ENCODE measurements around the gene ERN1. TPM values are rescaled to one million over a fixed set of nuclear protein-coding genes. Genes with fewer than 3 reads are reported as not detected.

ERN1 gene
- total RNA-seq, 1 experiment from 2014 or later: 27.5 TPM

DNA sequence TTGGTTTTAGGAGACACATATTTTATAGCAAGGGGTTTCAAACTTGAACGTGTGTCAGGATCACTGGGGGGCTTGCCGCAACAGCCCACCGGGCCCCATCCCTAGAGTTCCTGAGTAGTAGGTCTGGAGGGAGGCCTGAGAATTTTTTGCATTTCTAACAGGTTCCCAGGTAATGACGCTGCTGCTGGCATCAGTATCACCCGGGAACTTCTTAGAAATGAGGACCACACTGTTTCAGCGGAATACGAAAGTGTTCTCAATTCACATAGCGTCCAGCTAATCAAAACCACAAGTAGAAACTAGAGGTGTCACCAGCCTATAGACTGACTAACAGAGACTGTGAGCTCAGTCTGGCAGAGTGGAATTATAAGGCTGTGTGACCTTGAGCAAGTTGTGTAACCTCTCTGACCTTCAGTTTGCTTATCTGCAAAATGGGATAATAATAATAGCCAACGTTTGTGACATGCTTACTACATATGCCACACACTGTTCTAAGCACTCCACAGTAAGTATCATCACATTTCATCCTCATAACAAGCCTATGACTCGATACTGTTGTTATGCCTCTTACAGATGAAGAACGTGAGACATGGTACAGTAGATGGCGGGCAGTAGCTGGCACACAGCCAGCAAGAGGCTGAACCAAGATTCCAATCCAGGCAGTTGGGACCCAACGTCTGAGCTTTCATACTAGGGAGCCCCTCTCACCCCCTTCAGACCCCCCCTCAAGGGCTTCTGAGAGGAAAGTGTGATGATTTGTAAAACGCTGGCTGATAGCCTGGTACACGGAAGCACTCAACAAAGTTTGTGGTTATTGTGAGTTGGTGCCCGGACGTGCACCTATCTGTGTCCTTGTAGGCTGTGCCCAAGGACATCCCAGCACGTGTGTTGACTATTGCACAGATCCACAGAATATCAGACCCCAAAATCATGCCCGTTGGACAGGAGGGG is 104.9 kb downstream of the ERN1 start:
- DNase-seq: no peak
- no peak overlapping the region for H3K27ac Mint-ChIP-seq (ENCODE audit: unreplicated experiment)

DNA sequence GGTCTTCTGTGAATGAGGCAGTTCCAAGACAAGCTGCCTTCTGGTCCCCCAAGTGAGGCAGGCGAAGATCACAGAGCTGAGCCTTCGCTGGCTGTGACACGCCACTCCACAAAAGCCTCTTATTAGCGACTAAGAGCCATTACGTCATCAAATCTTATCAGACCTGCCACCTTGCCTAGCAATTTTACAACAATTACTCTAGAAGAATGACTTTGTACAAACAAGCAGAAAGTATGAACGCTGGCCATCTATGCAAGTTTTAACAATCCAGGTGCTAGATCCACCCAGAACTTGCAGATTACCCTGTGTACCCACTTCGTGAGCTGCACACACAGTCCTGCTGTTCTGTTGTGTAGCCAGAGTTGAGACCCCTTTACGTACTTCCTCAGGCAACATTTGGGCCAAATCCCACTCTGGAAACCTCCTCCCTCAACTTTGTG is 105.7 kb downstream of the ERN1 start:
- intact Hi-C loops (cut with micrococcal nuclease; ENCODE audit: unreplicated experiment): no loop called here
- TF ChIP-seq, protein P1, sequence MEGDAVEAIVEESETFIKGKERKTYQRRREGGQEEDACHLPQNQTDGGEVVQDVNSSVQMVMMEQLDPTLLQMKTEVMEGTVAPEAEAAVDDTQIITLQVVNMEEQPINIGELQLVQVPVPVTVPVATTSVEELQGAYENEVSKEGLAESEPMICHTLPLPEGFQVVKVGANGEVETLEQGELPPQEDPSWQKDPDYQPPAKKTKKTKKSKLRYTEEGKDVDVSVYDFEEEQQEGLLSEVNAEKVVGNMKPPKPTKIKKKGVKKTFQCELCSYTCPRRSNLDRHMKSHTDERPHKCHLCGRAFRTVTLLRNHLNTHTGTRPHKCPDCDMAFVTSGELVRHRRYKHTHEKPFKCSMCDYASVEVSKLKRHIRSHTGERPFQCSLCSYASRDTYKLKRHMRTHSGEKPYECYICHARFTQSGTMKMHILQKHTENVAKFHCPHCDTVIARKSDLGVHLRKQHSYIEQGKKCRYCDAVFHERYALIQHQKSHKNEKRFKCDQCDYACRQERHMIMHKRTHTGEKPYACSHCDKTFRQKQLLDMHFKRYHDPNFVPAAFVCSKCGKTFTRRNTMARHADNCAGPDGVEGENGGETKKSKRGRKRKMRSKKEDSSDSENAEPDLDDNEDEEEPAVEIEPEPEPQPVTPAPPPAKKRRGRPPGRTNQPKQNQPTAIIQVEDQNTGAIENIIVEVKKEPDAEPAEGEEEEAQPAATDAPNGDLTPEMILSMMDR (IDR thresholded peaks at IDR 0.05; ENCODE audit: insufficient read depth in 1 of 2, low read depth in 1 of 2, low read length in 1 of 2, severe bottlenecking in 1 of 2, unreplicated experiment in 1 of 2): no peak
- CTCF ChIA-PET: interaction anchor here (1.0 to 9.1 kb wide), 2 partner anchors 72 to 110 kb away, joined by 8 to 277 read pairs; no protein-coding TSS in a partner anchor

More for the DNA sequence above, 104.9 kb downstream of the ERN1 start:
- Histone ChIP-seq H3K27me3 (replicated peaks; ENCODE audit: control insufficient read depth, insufficient read depth, low read length) (no peaks in the 10 kb centered on the region), H3K9me3 (no peaks in the 10 kb centered on the region), H3K36me3 (ENCODE audit: control insufficient read depth, insufficient read depth, low read length) (no peaks in the 10 kb centered on the region), H3K4me3 (ENCODE audit: low read depth, low read length) (no peak overlapping the region), H3K4me1 (no peaks in the 10 kb centered on the region)
- TF ChIP-seq, protein P1 (IDR thresholded peaks at IDR 0.05; ENCODE audit: insufficient read depth in 1 of 2, low read depth in 1 of 2, low read length in 1 of 2, severe bottlenecking in 1 of 2, unreplicated experiment in 1 of 2): no peak
- Mint-ChIP-seq H3K36me3 (ENCODE audit: insufficient read depth, unreplicated experiment) (peaks cover 11% of the 10 kb centered on the region), H3K4me3 (ENCODE audit: unreplicated experiment) (no peak overlapping the region), H3K9me3 (ENCODE audit: unreplicated experiment) (no peaks in the 10 kb centered on the region), H3K27me3 (ENCODE audit: insufficient read depth, unreplicated experiment) (no peaks in the 10 kb centered on the region), H3K4me1 (ENCODE audit: low read depth, unreplicated experiment) (peaks cover 16% of the 10 kb centered on the region)
- POLR2A ChIA-PET: no interaction called here
- intact Hi-C loops (cut with micrococcal nuclease; ENCODE audit: unreplicated experiment): loop anchor here (1.0 kb wide), 1 partner anchor 106 kb away; no protein-coding TSS in a partner anchor
- CTCF ChIA-PET: interaction anchor here (0.6 to 9.1 kb wide), 14 partner anchors 39 to 277 kb away, joined by 3 to 277 read pairs (median 4); partner anchors contain the start of genes ERN1 and GH1
- no TSS peak for BruUV-seq (replicated peaks)

DNA sequence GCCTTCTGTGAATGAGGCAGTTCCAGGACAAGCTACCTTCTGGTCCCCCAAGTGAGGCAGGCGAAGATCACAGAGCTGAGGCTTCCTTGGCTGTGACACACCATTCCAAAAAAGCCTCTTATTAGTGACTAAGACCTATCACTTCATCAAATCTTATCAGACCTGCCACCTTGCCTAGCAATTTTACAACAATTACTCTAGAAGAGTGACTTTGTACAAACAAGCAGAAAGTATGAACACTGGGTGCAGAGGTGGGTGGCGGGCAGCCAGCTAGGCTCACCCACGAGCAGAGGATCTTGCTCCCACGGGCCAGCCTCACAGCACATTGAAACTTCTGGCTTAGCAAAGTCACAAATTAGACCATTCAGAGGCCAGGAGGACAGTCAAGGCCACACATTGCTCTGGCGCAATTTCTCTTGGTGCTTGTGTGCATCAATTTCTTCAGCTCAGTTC is 107.3 kb downstream of the ERN1 start:
- Histone ChIP-seq H3K27me3 (replicated peaks; ENCODE audit: control insufficient read depth, insufficient read depth, low read length) (no peaks in the 10 kb centered on the region), H3K36me3 (ENCODE audit: control insufficient read depth, insufficient read depth, low read length) (no peaks in the 10 kb centered on the region), H3K9me3 (no peaks in the 10 kb centered on the region), H3K4me1 (no peaks in the 10 kb centered on the region), H3K4me3 (ENCODE audit: low read depth, low read length) (no peak overlapping the region)
- Mint-ChIP-seq H3K4me1 (ENCODE audit: low read depth, unreplicated experiment) (peaks cover 16% of the 10 kb centered on the region), H3K4me3 (ENCODE audit: unreplicated experiment) (no peak overlapping the region), H3K9me3 (ENCODE audit: unreplicated experiment) (no peaks in the 10 kb centered on the region), H3K36me3 (ENCODE audit: insufficient read depth, unreplicated experiment) (peaks cover 11% of the 10 kb centered on the region), H3K27ac (ENCODE audit: unreplicated experiment) (no peak overlapping the region), H3K27me3 (ENCODE audit: insufficient read depth, unreplicated experiment) (no peaks in the 10 kb centered on the region)
- peak in 1 of 2 experiments; percentile 10 for DNase-seq
- intact Hi-C loops (cut with micrococcal nuclease; ENCODE audit: unreplicated experiment): no loop called here
- no TSS peak for BruUV-seq (replicated peaks)
- ChIA-PET CTCF (interaction anchor here (0.7 kb wide), 1 partner anchor 123 kb away, joined by 3 read pairs; no protein-coding TSS in a partner anchor), POLR2A (no interaction called here)
- TF ChIP-seq, protein P1 (IDR thresholded peaks at IDR 0.05; ENCODE audit: insufficient read depth in 1 of 2, low read depth in 1 of 2, low read length in 1 of 2, severe bottlenecking in 1 of 2, unreplicated experiment in 1 of 2): no peak

More for the DNA sequence above, 105.7 kb downstream of the ERN1 start:
- no peaks in the 10 kb centered on the region for H3K9me3 ChIP-seq
- Mint-ChIP-seq H3K36me3 (ENCODE audit: insufficient read depth, unreplicated experiment) (peaks cover 11% of the 10 kb centered on the region), H3K9me3 (ENCODE audit: unreplicated experiment) (no peaks in the 10 kb centered on the region), H3K27ac (ENCODE audit: unreplicated experiment) (no peak overlapping the region), H3K4me1 (ENCODE audit: low read depth, unreplicated experiment) (peaks cover 16% of the 10 kb centered on the region), H3K27me3 (ENCODE audit: insufficient read depth, unreplicated experiment) (no peaks in the 10 kb centered on the region), H3K4me3 (ENCODE audit: unreplicated experiment) (no peak overlapping the region)
- POLR2A ChIA-PET: no interaction called here
- H3K27me3 ChIP-seq (replicated peaks; ENCODE audit: control insufficient read depth, insufficient read depth, low read length): no peaks in the 10 kb centered on the region
- DNase-seq: no peak
- no peak overlapping the region for H3K4me3 ChIP-seq (ENCODE audit: low read depth, low read length)
- no peaks in the 10 kb centered on the region for H3K36me3 ChIP-seq (ENCODE audit: control insufficient read depth, insufficient read depth, low read length)
- no TSS peak for BruUV-seq (replicated peaks)
- H3K4me1 ChIP-seq: no peaks in the 10 kb centered on the region

Measured in Caco-2 (cell line).